ENCODE measurements around the gene NME2. TPM values are rescaled to one million over a fixed set of nuclear protein-coding genes. Genes with fewer than 3 reads are reported as not detected.

NME2 gene
- total RNA-seq, 2 experiments from 2014 or later, result 790 to 814 TPM

Other genes with a start within 250 kb of the NME2 start
- 10 to 100 TPM; 58.0 to 58.7 TPM for gene SPAG9, start 45.5 kb upstream of the NME2 start, total RNA-seq
- 100 to 1,000 TPM; 235 to 238 TPM for gene NME1, start 12.9 kb upstream of the NME2 start, total RNA-seq
- gene MBTD1, start 93.6 kb downstream of the NME2 start, total RNA-seq, result 1 to 10 TPM; 7.5 to 7.8 TPM
- gene UTP18, start 94.1 kb downstream of the NME2 start, total RNA-seq, result 10 to 100 TPM; 65.5 to 68.5 TPM